Fibroblast of the aortic adventitia (primary cell): ENCODE measurements around the gene CDH23. TPM values are rescaled to one million over a fixed set of nuclear protein-coding genes. Genes with fewer than 3 reads are reported as not detected.

ENCODE experiments used
- DNase-seq: peaks from one replicate; pipeline ENCODE4 v3.0.0-alpha.2; 2010; ENCODE audit warnings: low read depth
- H3K4me3 ChIP-seq: 2 replicates; pipeline ENCODE4 v1.5.1; 2011; ENCODE audit warnings: low read depth, mild to moderate bottlenecking, control low read depth, low read length, moderate library complexity
- total RNA-seq: library from RNA; depleted of rRNA; stranded (reverse); fragments of >200 nt; gene quantifications from 2 replicates; pipeline ENCODE4 v1.2.3, GENCODE V29; 2012; ENCODE audit warnings: low replicate concordance
- TF ChIP-seq, protein P1 (sequence below): IDR thresholded peaks from 2 replicates; pipeline ENCODE4 v1.5.1; 2011; ENCODE audit warnings: mild to moderate bottlenecking, low read length, control low read depth, inconsistent platforms; ENCODE audit not compliant: insufficient read depth

Gene CDH23
- total RNA-seq, 1 donor: 0.27 TPM

- no peak overlapping the region for H3K4me3 ChIP-seq
- TF ChIP-seq, protein P1, sequence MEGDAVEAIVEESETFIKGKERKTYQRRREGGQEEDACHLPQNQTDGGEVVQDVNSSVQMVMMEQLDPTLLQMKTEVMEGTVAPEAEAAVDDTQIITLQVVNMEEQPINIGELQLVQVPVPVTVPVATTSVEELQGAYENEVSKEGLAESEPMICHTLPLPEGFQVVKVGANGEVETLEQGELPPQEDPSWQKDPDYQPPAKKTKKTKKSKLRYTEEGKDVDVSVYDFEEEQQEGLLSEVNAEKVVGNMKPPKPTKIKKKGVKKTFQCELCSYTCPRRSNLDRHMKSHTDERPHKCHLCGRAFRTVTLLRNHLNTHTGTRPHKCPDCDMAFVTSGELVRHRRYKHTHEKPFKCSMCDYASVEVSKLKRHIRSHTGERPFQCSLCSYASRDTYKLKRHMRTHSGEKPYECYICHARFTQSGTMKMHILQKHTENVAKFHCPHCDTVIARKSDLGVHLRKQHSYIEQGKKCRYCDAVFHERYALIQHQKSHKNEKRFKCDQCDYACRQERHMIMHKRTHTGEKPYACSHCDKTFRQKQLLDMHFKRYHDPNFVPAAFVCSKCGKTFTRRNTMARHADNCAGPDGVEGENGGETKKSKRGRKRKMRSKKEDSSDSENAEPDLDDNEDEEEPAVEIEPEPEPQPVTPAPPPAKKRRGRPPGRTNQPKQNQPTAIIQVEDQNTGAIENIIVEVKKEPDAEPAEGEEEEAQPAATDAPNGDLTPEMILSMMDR: no peak
- DNase-seq: no peak
These were observed 100.4 kb downstream of the CDH23 start for GRCh38 chr10:71496927-71497762.

GRCh38 chr10:71497763-71498326 lies 101.1 kb downstream of the CDH23 start:
- TF ChIP-seq, protein P1: no peak
- DNase-seq: no peak
- no peak overlapping the region for H3K4me3 ChIP-seq

GRCh38 chr10:71501402-71501801 lies 104.7 kb downstream of the CDH23 start:
- no peak overlapping the region for H3K4me3 ChIP-seq
- TF ChIP-seq, protein P1: no peak
- no peak for DNase-seq

DNA sequence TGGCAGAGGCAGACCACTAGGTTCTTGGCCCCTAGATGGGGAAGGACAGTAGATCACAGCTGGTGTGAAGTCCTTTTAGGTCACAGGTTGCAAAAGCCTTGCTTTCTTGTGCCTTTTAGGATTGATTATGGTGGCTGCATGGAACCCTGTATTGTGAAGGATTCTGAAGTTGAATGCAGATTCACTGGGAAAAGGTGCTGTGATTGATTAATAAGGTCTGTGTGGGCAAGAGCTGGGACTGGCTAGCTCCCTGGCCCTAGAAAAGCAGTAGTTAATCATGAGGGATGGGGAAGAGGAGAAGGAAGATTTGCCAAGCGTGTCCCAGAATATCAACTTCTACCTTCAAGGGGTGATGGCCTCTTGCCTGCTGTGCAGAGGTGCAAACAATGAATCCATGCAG lies 105.5 kb downstream of the CDH23 start:
- TF ChIP-seq, protein P1: no peak

GRCh38 chr10:71502851-71503250 lies 106.1 kb downstream of the CDH23 start:
- no peak overlapping the region for H3K4me3 ChIP-seq
- DNase-seq: no peak
- TF ChIP-seq, protein P1: no peak

More for the DNA sequence above, 105.5 kb downstream of the CDH23 start:
- no peak overlapping the region for H3K4me3 ChIP-seq
- no peak for DNase-seq

- DNase-seq: no peak
- H3K4me3 ChIP-seq: no peak overlapping the region
- TF ChIP-seq, protein P1: no peak
These were observed 107.4 kb downstream of the CDH23 start for GRCh38 chr10:71504168-71504567.

GRCh38 chr10:71504570-71504969 lies 107.8 kb downstream of the CDH23 start:
- TF ChIP-seq, protein P1: no peak
- no peak for DNase-seq
- H3K4me3 ChIP-seq: no peak overlapping the region
